H1 (cell line): Measurements from ENCODE around the gene VWA3B.

ENCODE experiments used
- BRCA1 ChIP-seq: IDR thresholded peaks from 2 replicates; pipeline ENCODE4 v1.6.1; 2012; ENCODE audit warnings: low read depth, low read length, improper control_type of control experiment
- CREB1 ChIP-seq: IDR thresholded peaks from 2 replicates; pipeline ENCODE4 v1.6.1; 2012; ENCODE audit warnings: inconsistent platforms
- EP300 ChIP-seq, 2 experiments: IDR thresholded peaks; 1 replicate in 1 of 2; 2 replicates in 1 of 2; pipeline ENCODE4 v1.6.1; 2011 to 2012; ENCODE audit warnings: low read depth in 2 of 2, low read length in 2 of 2, mild to moderate bottlenecking in 2 of 2, borderline replicate concordance in 1 of 2, inconsistent platforms in 1 of 2, moderate library complexity in 1 of 2
- JUN ChIP-seq: IDR thresholded peaks from 2 replicates; pipeline ENCODE4 v1.6.1; 2011; ENCODE audit warnings: low read depth, mild to moderate bottlenecking, improper control_type of control experiment, low read length
- TF ChIP-seq, protein P1 (sequence below), 3 experiments: IDR thresholded peaks; 1 replicate in 2 of 3; 2 replicates in 1 of 3; pipeline versions ENCODE4 v1.5.1 to v1.6.1; 2011; ENCODE audit warnings: low read length in 3 of 3, mild to moderate bottlenecking in 3 of 3, inconsistent platforms in 2 of 3, low read depth in 1 of 3, moderate library complexity in 1 of 3; ENCODE audit not compliant: insufficient read depth in 1 of 3; ENCODE audit errors: control extremely low read depth in 1 of 3
- TF ChIP-seq, protein P2 (sequence below): IDR thresholded peaks from 2 replicates; pipeline ENCODE4 v1.6.1; 2012; ENCODE audit warnings: inconsistent platforms

DNA sequence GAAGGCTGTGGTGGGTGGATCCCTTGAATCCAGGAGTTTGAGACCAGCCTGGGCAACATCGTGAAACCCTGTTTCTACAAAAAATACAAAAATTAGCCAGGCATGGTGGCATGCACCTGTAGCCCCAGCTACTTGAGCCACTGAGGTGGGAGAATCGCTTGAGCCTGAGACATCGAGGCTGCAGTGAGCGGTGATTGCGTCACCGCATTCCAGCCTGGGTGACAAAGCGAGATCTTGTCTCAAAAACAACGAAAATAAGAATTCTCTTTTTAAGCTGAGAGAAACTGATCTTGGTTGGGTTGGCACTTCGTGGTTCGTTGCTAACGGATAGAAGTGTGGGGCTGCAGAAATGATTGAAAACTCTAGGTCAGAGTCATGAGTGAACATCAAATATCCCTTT lies 150.0 kb downstream of the VWA3B start:
- TF ChIP-seq, protein P1, sequence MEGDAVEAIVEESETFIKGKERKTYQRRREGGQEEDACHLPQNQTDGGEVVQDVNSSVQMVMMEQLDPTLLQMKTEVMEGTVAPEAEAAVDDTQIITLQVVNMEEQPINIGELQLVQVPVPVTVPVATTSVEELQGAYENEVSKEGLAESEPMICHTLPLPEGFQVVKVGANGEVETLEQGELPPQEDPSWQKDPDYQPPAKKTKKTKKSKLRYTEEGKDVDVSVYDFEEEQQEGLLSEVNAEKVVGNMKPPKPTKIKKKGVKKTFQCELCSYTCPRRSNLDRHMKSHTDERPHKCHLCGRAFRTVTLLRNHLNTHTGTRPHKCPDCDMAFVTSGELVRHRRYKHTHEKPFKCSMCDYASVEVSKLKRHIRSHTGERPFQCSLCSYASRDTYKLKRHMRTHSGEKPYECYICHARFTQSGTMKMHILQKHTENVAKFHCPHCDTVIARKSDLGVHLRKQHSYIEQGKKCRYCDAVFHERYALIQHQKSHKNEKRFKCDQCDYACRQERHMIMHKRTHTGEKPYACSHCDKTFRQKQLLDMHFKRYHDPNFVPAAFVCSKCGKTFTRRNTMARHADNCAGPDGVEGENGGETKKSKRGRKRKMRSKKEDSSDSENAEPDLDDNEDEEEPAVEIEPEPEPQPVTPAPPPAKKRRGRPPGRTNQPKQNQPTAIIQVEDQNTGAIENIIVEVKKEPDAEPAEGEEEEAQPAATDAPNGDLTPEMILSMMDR (IDR thresholded peaks at IDR 0.05; ENCODE audit: control extremely low read depth in 1 of 3, insufficient read depth in 1 of 3, low read depth in 1 of 3, low read length in 3 of 3): no peak
- no peak for TF ChIP-seq BRCA1
- TF ChIP-seq CREB1: no peak
- no peak for TF ChIP-seq EP300 (IDR thresholded peaks at IDR 0.05; ENCODE audit: borderline replicate concordance in 1 of 2, low read depth in 2 of 2, low read length in 2 of 2)
- TF ChIP-seq JUN: no peak
- TF ChIP-seq, protein P2, sequence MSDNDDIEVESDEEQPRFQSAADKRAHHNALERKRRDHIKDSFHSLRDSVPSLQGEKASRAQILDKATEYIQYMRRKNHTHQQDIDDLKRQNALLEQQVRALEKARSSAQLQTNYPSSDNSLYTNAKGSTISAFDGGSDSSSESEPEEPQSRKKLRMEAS: no peak
